Sciatic nerve (tissue), 2 donors: ENCODE results near the gene B3GAT1. TPM values are rescaled to one million over a fixed set of nuclear protein-coding genes. Genes with fewer than 3 reads are reported as not detected.
"Not testable (repeated sequence)": the region's sequence is repeated elsewhere in the genome, so short reads cannot be mapped to it uniquely, and the experiment has no call there.

ENCODE experiments used
- ATAC-seq: fragments of 200-7000 bp; cut with Tn5 transposase; one replicate; pipeline ENCODE4 v1.9.1; 2020; ENCODE audit warnings: mild to moderate bottlenecking, moderate library complexity
- DNase-seq: peaks from one replicate; pipeline ENCODE4 v3.0.0-alpha.2; 2020; ENCODE audit warnings: low spot score
- intact Hi-C: fragments of 100-400 bp; cut with DNase I; formaldehyde crosslinking; loops from one replicate; pipeline ENCODE4 v1.14.2; 2022
- total RNA-seq: library from RNA; stranded (reverse); fragmentation: NEBNext Ultra II Directional; extraction: Animal tissue kit (Norgen Biotek cat#: 25700); gene quantifications from one replicate; pipeline ENCODE4 v1.2.1, GENCODE V29; 2021
- donor health status: DM: no; HTN: no; CAD: no.
- donor health status: DM: no; HTN: no; CAD: no.

The B3GAT1 gene
- total RNA-seq, 1 donor from 2014 or later = 23.3 TPM

- intact Hi-C loops = no loop called here
- DNase-seq (no peak), ATAC-seq (peak; percentile 30)
Measured at GRCh38 chr11:134346101-134346975, 65.7 kb downstream of the B3GAT1 start.

- DNase-seq (no peak), ATAC-seq (no peak)
- intact Hi-C loops = no loop called here
Measured at GRCh38 chr11:134345237-134345550, 66.8 kb downstream of the B3GAT1 start.

DNA sequence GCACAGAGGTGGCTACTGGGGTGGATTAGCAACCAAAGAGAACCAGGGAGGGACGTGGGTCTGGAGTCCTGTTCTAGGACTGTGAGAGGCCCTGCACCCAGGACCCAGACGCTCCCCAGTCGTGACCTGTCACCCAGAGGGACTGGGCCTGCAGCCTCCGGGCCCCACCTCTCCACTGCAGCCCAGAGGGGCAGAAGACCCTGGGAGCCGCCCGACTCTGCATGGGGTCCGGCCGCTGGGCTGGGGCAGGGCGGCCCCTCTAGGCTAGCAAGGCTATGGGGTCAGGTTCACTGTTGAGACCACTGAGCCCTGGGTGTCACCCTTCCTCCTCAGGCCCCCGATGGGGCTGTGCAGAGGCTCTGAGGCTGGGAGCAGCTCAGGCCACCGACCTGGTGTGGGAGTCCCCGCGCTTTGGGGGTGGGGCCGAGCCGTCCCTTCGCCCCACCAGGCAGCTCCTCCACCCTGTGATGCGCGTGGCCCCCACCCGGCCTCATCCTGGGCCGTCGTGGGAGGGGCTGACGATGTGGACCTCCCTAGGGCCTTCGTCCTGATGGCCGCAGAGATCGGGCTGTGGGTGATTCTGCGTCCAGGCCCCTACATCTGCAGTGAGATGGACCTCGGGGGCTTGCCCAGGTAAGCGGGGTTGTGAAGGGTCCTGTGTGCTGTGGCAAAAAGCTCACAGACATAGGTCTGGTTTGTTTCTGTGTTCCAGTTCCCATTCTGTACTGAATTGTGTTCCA is 67.4 kb downstream of the B3GAT1 start:
- DNase-seq, ATAC-seq, intact Hi-C loops: not testable (repeated sequence)

GRCh38 chr11:134343646-134344045 is 68.4 kb downstream of the B3GAT1 start:
- no peak for DNase-seq
- no peak for ATAC-seq
- intact Hi-C loops = no loop called here

GRCh38 chr11:134342572-134343340 is 69.3 kb downstream of the B3GAT1 start:
- no peak for DNase-seq
- intact Hi-C loops = no loop called here
- no peak for ATAC-seq

GRCh38 chr11:134341805-134342571 is 70.1 kb downstream of the B3GAT1 start:
- DNase-seq (no peak), ATAC-seq (no peak)

GRCh38 chr11:134340354-134340964 is 71.6 kb downstream of the B3GAT1 start:
- intact Hi-C loops = no loop called here
- no peak for ATAC-seq
- no peak for DNase-seq

More at GRCh38 chr11:134341805-134342571, 70.1 kb downstream of the B3GAT1 start:
- intact Hi-C loops = no loop called here

DNA sequence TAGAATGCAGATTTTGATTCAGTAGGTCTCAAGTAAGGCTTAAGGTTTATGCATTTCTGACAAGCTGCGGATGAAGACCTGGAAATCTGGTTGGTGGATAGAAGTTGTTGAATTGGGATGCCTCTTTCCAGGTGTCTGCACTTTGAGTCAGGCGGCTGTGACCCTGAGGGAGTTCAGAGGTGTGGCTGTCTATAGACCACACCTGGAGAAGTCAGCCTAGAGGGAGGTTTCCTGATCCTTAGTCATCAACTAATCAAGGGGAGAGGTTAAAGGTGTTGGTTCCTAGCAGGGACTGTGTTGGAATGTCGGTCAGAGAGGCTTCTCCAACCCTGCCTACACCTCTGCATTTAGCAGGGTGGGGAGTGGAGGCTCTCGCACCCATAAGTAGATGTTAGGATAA is 72.3 kb downstream of the B3GAT1 start:
- no peak for ATAC-seq
- DNase-seq = no peak
- intact Hi-C loops = no loop called here

GRCh38 chr11:134338654-134339053 is 73.4 kb downstream of the B3GAT1 start:
- DNase-seq (no peak), ATAC-seq (no peak)
- intact Hi-C loops = no loop called here

- ATAC-seq = no peak
Measured at GRCh38 chr11:134338068-134338467, 74.0 kb downstream of the B3GAT1 start.

DNA sequence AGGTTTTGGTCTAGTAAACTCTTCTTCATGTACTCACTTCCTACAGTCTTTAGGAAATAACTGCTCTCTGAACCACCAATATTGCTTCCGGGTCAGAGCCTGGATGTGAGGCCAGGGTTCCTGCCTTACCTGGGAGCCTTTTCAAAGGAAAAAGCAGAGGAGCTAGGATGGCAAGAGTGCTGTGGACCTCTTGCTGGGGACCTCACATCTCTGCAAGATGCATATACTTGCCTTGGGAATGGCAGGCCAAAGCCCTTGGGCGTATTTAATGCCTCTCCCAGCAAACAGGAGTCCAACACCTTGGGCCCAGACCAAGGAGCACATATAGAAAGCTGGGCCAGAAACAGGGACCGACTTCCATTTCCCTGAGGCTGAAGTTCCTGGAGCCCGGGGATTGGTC is 75.0 kb downstream of the B3GAT1 start:
- DNase-seq (no peak), ATAC-seq (no peak)
- intact Hi-C loops = no loop called here

More at GRCh38 chr11:134338068-134338467, 74.0 kb downstream of the B3GAT1 start:
- DNase-seq = no peak
- intact Hi-C loops = no loop called here

DNA sequence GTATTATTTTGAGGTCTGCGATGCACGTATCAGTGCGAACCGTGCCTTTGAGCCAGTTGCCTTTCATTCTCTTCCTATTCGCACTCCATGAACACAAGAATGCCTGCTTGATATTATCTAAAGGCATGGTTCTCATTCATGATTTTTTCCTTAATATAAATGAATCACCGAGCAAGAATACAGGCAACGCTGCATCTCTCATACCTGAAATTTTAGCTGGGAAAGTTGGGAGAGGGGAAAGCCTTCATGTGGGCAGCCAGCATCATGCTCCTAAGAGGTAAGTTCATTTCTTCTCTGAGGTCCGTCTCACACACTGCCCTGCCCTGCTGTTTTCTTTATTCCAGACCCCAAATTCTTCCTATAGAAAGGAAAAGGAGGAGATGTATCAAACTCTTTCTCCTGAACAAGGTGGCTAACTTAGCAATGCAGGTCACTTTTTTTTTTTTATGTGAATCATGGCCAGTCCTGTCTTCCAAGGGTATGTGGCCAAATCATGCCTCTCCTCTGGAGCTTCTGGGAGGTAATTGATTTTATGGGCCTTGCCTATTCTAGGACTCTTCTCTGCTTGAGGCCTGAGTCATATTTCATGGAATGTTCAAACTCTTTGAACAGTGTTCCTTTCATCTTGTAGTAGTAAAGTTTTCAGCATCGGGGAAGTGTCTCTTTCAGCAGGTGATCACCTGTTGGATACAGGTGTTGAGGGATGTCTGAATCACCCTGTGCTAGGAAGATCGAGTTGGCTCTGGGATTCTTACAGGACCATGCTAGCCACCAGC is 77.1 kb downstream of the B3GAT1 start:
- intact Hi-C loops = no loop called here
- ATAC-seq (no peak), DNase-seq (no peak)

DNA sequence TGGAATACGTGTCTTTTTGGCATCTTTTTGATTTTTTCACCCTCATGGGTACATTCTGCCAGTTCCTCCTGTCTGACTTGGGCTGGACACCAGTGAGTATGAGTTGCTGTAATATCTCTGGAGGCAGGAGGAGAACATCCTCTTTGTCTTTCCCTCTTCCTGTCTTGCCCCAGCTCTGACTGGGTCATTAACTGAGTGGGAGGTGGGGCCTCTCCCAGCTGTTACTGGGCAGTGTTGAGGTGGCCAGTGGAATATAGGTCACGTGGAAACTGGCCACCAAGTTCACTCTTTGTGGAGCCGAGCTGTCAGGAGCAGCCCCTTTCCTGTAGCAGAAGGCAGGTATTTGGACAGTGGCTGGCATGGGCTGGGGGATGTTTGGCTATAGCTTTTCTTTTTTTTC is 78.1 kb downstream of the B3GAT1 start:
- intact Hi-C loops = no loop called here
- no peak for DNase-seq
- no peak for ATAC-seq

GRCh38 chr11:134333312-134333711 is 78.7 kb downstream of the B3GAT1 start:
- DNase-seq = no peak
- ATAC-seq = no peak
- intact Hi-C loops = no loop called here

GRCh38 chr11:134332782-134333181 is 79.3 kb downstream of the B3GAT1 start:
- DNase-seq (no peak), ATAC-seq (no peak)
- intact Hi-C loops = no loop called here

DNA sequence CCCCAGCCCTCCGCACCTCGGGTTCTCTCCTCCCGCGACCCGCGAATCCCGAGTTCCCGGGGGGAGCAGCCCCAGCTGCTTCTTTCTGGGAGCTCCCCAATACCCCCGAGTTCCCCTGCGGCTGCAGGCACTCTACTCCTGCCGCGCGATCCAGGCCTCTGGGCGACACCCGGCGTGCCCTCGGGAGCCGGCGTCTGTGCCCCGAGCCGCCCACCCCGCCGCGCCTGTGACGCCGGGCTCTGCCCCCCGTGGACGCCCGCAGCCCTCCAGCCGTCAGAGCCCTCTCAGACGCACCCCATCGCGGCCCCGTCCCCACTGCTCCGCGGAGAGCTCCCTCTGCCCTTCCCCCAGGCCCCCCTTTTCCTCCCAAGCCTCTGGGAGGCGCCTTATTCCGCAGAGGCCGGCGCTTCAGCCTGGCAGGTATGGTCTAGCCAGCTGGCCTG is 79.8 kb downstream of the B3GAT1 start:
- ATAC-seq (peak; percentile 12), DNase-seq (no peak)
- intact Hi-C loops = no loop called here

GRCh38 chr11:134331354-134332188 is 80.5 kb downstream of the B3GAT1 start, which contains the start of gene GLB1L2:
Gene GLB1L2, plus strand, starts transcription at chr11:134331988. Its CDS starts 74 bp downstream, at chr11:134332062.
- intact Hi-C loops = no loop called here
- DNase-seq (peak; percentile 85), ATAC-seq (peak; percentile 95)
